ENCODE results near the gene USP24. TPM values are rescaled to one million over a fixed set of nuclear protein-coding genes. Genes with fewer than 3 reads are reported as not detected.

The USP24 gene
- total RNA-seq, 1 experiment from 2014 or later = 38.5 TPM

DNA sequence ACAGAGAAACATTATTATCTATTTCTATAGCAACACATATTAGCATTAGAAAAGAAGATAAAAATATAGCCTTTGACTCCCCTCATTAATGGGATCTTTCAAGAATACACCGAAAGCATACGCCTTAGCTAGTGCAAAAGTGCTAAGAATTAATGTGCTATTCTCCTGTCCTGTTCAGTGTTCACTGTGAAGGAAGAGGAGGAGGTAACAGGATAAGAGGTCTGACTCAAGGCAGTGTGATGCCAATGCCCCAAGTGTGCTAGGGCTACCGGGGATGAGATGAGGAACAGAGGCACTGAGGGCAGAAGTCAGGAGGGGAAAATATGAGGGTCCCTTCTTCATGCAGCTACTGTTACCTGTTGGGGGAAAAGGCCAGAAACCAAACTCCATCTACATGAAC, 43.5 kb downstream of the USP24 start:
- H2AFZ ChIP-seq (ENCODE audit: low read length) = no peak overlapping the region
- H3K9me2 ChIP-seq (replicated peaks; ENCODE audit: low read length) = no peaks in the 10 kb centered on the region
- ATAC-seq = no peak
- peaks cover 13% of the 10 kb centered on the region; the same call in 1 of the 2 replicates for H3K36me3 ChIP-seq (ENCODE audit: low read depth, low read length)
- H3K4me1 ChIP-seq (ENCODE audit: insufficient read depth, low read length) = no peaks in the 10 kb centered on the region
- CTCF ChIA-PET = no interaction called here
- no peak overlapping the region for H3K27ac ChIP-seq (ENCODE audit: low read length)
- no peak overlapping the region for H3K4me3 ChIP-seq (ENCODE audit: low read length)
- H4K20me1 ChIP-seq (ENCODE audit: low read length) = no peaks in the 10 kb centered on the region
- no peaks in the 10 kb centered on the region for H3F3A ChIP-seq (ENCODE audit: low read length, unreplicated experiment)
- POLR2A ChIA-PET (ENCODE audit: unreplicated experiment) = no interaction called here
- no peaks in the 10 kb centered on the region for H3K9me3 ChIP-seq (ENCODE audit: low read length)
- H3K9ac ChIP-seq (ENCODE audit: low read length) = no peak overlapping the region
- intact Hi-C loops (cut with micrococcal nuclease) = no loop called here
- H3K4me2 ChIP-seq (ENCODE audit: low read length) = no peak overlapping the region
- BruUV-seq (replicated peaks) = no TSS peak
- no peak for TF ChIP-seq EZH2 (IDR thresholded peaks at IDR 0.05; ENCODE audit: low read length, unreplicated experiment)
- TF ChIP-seq, protein P1, sequence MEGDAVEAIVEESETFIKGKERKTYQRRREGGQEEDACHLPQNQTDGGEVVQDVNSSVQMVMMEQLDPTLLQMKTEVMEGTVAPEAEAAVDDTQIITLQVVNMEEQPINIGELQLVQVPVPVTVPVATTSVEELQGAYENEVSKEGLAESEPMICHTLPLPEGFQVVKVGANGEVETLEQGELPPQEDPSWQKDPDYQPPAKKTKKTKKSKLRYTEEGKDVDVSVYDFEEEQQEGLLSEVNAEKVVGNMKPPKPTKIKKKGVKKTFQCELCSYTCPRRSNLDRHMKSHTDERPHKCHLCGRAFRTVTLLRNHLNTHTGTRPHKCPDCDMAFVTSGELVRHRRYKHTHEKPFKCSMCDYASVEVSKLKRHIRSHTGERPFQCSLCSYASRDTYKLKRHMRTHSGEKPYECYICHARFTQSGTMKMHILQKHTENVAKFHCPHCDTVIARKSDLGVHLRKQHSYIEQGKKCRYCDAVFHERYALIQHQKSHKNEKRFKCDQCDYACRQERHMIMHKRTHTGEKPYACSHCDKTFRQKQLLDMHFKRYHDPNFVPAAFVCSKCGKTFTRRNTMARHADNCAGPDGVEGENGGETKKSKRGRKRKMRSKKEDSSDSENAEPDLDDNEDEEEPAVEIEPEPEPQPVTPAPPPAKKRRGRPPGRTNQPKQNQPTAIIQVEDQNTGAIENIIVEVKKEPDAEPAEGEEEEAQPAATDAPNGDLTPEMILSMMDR (conservative IDR thresholded peaks at IDR 0.05; ENCODE audit: low read depth, low read length) = no peak
- TF ChIP-seq EZH2phosphoT487 (IDR thresholded peaks at IDR 0.05; ENCODE audit: borderline replicate concordance, low read length) = no peak
- H3K27me3 ChIP-seq (ENCODE audit: low read length) = no peaks in the 10 kb centered on the region
- DNase-seq = no peak
- H3K79me2 ChIP-seq (ENCODE audit: low read length) = no peaks in the 10 kb centered on the region

- ATAC-seq (no peak), DNase-seq (no peak)
- Histone ChIP-seq H3K27ac (ENCODE audit: low read length) (no peak overlapping the region), H2AFZ (ENCODE audit: low read length) (no peak overlapping the region), H3K36me3 (ENCODE audit: low read depth, low read length) (peaks cover 19% of the 10 kb centered on the region; the same call in 1 of the 2 replicates), H3K4me3 (ENCODE audit: low read length) (no peak overlapping the region), H3K79me2 (ENCODE audit: low read length) (no peaks in the 10 kb centered on the region), H4K20me1 (ENCODE audit: low read length) (no peaks in the 10 kb centered on the region), H3K9me3 (ENCODE audit: low read length) (no peaks in the 10 kb centered on the region), H3K9ac (ENCODE audit: low read length) (no peak overlapping the region), H3K4me2 (ENCODE audit: low read length) (no peak overlapping the region), H3K27me3 (ENCODE audit: low read length) (no peaks in the 10 kb centered on the region), H3K9me2 (replicated peaks; ENCODE audit: low read length) (no peaks in the 10 kb centered on the region), H3K4me1 (ENCODE audit: insufficient read depth, low read length) (no peaks in the 10 kb centered on the region), H3F3A (ENCODE audit: low read length, unreplicated experiment) (no peaks in the 10 kb centered on the region)
- no TSS peak for BruUV-seq (replicated peaks)
- ChIA-PET POLR2A (ENCODE audit: unreplicated experiment) (no interaction called here), CTCF (no interaction called here)
- TF ChIP-seq EZH2 (IDR thresholded peaks at IDR 0.05; ENCODE audit: low read length, unreplicated experiment) (no peak), EZH2phosphoT487 (IDR thresholded peaks at IDR 0.05; ENCODE audit: borderline replicate concordance, low read length) (no peak)
- TF ChIP-seq, protein P1 (conservative IDR thresholded peaks at IDR 0.05; ENCODE audit: low read depth, low read length) = no peak
- intact Hi-C loops (cut with micrococcal nuclease) = no loop called here
Observed at GRCh38 chr1:55170426-55170825, 44.7 kb downstream of the USP24 start.

- Histone ChIP-seq H3K9me3 (ENCODE audit: low read length) (no peaks in the 10 kb centered on the region), H3K4me2 (ENCODE audit: low read length) (no peak overlapping the region), H3K79me2 (ENCODE audit: low read length) (no peaks in the 10 kb centered on the region), H3K4me1 (ENCODE audit: insufficient read depth, low read length) (no peaks in the 10 kb centered on the region), H3K4me3 (ENCODE audit: low read length) (no peak overlapping the region), H2AFZ (ENCODE audit: low read length) (no peak overlapping the region), H4K20me1 (ENCODE audit: low read length) (no peaks in the 10 kb centered on the region), H3K27ac (ENCODE audit: low read length) (no peak overlapping the region), H3K36me3 (ENCODE audit: low read depth, low read length) (peaks cover 29% of the 10 kb centered on the region), H3K9me2 (replicated peaks; ENCODE audit: low read length) (no peaks in the 10 kb centered on the region), H3K27me3 (ENCODE audit: low read length) (no peaks in the 10 kb centered on the region), H3F3A (ENCODE audit: low read length, unreplicated experiment) (no peaks in the 10 kb centered on the region), H3K9ac (ENCODE audit: low read length) (no peak overlapping the region)
- intact Hi-C loops (cut with micrococcal nuclease) = no loop called here
- TF ChIP-seq, protein P1 (conservative IDR thresholded peaks at IDR 0.05; ENCODE audit: low read depth, low read length) = no peak
- no peak for TF ChIP-seq EZH2phosphoT487 (IDR thresholded peaks at IDR 0.05; ENCODE audit: borderline replicate concordance, low read length)
- no peak for TF ChIP-seq EZH2 (IDR thresholded peaks at IDR 0.05; ENCODE audit: low read length, unreplicated experiment)
- no TSS peak for BruUV-seq (replicated peaks)
- ChIA-PET POLR2A (ENCODE audit: unreplicated experiment) (no interaction called here), CTCF (no interaction called here)
- ATAC-seq (no peak), DNase-seq (no peak)
Observed at GRCh38 chr1:55169126-55169525, 46.0 kb downstream of the USP24 start.

Data from PC-3 (cell line).